Trophoblast cell (in vitro differentiated cells and primary cell): ENCODE data around the gene PHLDB3.
A peak's percentile ranks its signal among the peaks of the same experiment; 100 is the strongest.

ENCODE experiments used
- DNase-seq, 2 donors: peaks; one replicate each; pipeline ENCODE4 v3.0.0-alpha.2; 2016
- H2AFZ ChIP-seq: 2 replicates; pipeline ENCODE4 v1.6.1; 2013; ENCODE audit warnings: low read length, moderate library complexity, mild to moderate bottlenecking; ENCODE audit not compliant: insufficient read depth, poor library complexity
- H2AK5ac ChIP-seq: 2 replicates; pipeline ENCODE4 v1.6.1; 2013; ENCODE audit warnings: mild to moderate bottlenecking, low read length
- H2BK120ac ChIP-seq: 2 replicates; pipeline ENCODE4 v1.6.1; 2013; ENCODE audit warnings: low read length, mild to moderate bottlenecking, moderate library complexity; ENCODE audit not compliant: insufficient read depth, poor library complexity
- H2BK12ac ChIP-seq: 2 replicates; pipeline ENCODE4 v1.6.1; 2013; ENCODE audit warnings: mild to moderate bottlenecking, low read length, moderate library complexity
- H2BK5ac ChIP-seq: 2 replicates; pipeline ENCODE4 v1.6.1; 2013; ENCODE audit warnings: low read length, low read depth, moderate library complexity, mild to moderate bottlenecking; ENCODE audit not compliant: poor library complexity
- H3K14ac ChIP-seq: 2 replicates; pipeline ENCODE4 v1.6.1; 2013; ENCODE audit warnings: mild to moderate bottlenecking, low read length
- H3K18ac ChIP-seq: 2 replicates; pipeline ENCODE4 v1.6.1; 2013; ENCODE audit warnings: mild to moderate bottlenecking, low read length
- H3K23ac ChIP-seq: 2 replicates; pipeline ENCODE4 v1.6.1; 2013; ENCODE audit warnings: low read length
- H3K27ac ChIP-seq: 2 replicates; pipeline ENCODE4 v1.5.1; 2013; ENCODE audit warnings: low read depth, mild to moderate bottlenecking, inconsistent platforms, low read length, moderate library complexity
- H3K27me3 ChIP-seq: 2 replicates; pipeline ENCODE4 v1.6.1; 2013; ENCODE audit warnings: inconsistent platforms, mild to moderate bottlenecking, low read length, moderate library complexity; ENCODE audit not compliant: insufficient read depth
- H3K36me3 ChIP-seq, 2 experiments: 1 replicate in 1 of 2; 2 replicates in 1 of 2; pipeline ENCODE4 v1.6.1; 2013; ENCODE audit warnings: low read length in 2 of 2, mild to moderate bottlenecking in 2 of 2, moderate library complexity in 1 of 2; ENCODE audit not compliant: insufficient read depth in 2 of 2, control insufficient read depth in 1 of 2
- H3K4ac ChIP-seq: 2 replicates; pipeline ENCODE4 v1.6.1; 2013; ENCODE audit warnings: low read depth, mild to moderate bottlenecking, low read length, moderate library complexity
- H3K4me1 ChIP-seq, 2 experiments: 1 replicate in 1 of 2; 2 replicates in 1 of 2; pipeline ENCODE4 v1.6.1; 2013; ENCODE audit warnings: low read length in 2 of 2, mild to moderate bottlenecking in 2 of 2, moderate library complexity in 1 of 2; ENCODE audit not compliant: insufficient read depth in 2 of 2, control insufficient read depth in 1 of 2
- H3K4me2 ChIP-seq: 2 replicates; pipeline ENCODE4 v1.6.1; 2013; ENCODE audit warnings: inconsistent platforms, mild to moderate bottlenecking, low read length, moderate library complexity
- H3K4me3 ChIP-seq: 2 replicates; pipeline ENCODE4 v1.5.1; 2013; ENCODE audit warnings: mild to moderate bottlenecking, low read depth, low read length, inconsistent platforms
- H3K79me1 ChIP-seq: one replicate; pipeline ENCODE4 v1.6.1; 2013; ENCODE audit warnings: low read length
- H3K79me2 ChIP-seq: 2 replicates; pipeline ENCODE4 v1.6.1; 2013; ENCODE audit warnings: low read length, mild to moderate bottlenecking; ENCODE audit not compliant: control insufficient read depth, insufficient read depth, poor library complexity
- H3K9ac ChIP-seq: 2 replicates; pipeline ENCODE4 v1.6.1; 2013; ENCODE audit warnings: mild to moderate bottlenecking, low read length
- H3K9me3 ChIP-seq: 2 replicates; pipeline ENCODE4 v1.6.1; 2013; ENCODE audit warnings: low read depth, mild to moderate bottlenecking, control low read depth, inconsistent platforms, low read length; ENCODE audit not compliant: insufficient read depth
- H4K12ac ChIP-seq: 2 replicates; pipeline ENCODE4 v1.6.1; 2013; ENCODE audit warnings: low read depth, mild to moderate bottlenecking, low read length, moderate library complexity
- H4K8ac ChIP-seq: 2 replicates; pipeline ENCODE4 v1.6.1; 2013; ENCODE audit warnings: low read depth, mild to moderate bottlenecking, low read length, moderate library complexity
- H4K91ac ChIP-seq: one replicate; pipeline ENCODE4 v1.6.1; 2013; ENCODE audit warnings: low read depth, mild to moderate bottlenecking, low read length, moderate library complexity
- WGBS: extraction: QIAGEN DNeasy Blood & Tissue Kit; methylation state at CpG from one replicate; pipeline ENCODE4 v1.1.7; 2013; ENCODE audit warnings: missing lambda C conversion rate; ENCODE audit not compliant: insufficient read length, insufficient coverage; ENCODE audit errors: extremely low coverage; 5-methylcytosine and 5-hydroxymethylcytosine counted together

PHLDB3 gene

DNA sequence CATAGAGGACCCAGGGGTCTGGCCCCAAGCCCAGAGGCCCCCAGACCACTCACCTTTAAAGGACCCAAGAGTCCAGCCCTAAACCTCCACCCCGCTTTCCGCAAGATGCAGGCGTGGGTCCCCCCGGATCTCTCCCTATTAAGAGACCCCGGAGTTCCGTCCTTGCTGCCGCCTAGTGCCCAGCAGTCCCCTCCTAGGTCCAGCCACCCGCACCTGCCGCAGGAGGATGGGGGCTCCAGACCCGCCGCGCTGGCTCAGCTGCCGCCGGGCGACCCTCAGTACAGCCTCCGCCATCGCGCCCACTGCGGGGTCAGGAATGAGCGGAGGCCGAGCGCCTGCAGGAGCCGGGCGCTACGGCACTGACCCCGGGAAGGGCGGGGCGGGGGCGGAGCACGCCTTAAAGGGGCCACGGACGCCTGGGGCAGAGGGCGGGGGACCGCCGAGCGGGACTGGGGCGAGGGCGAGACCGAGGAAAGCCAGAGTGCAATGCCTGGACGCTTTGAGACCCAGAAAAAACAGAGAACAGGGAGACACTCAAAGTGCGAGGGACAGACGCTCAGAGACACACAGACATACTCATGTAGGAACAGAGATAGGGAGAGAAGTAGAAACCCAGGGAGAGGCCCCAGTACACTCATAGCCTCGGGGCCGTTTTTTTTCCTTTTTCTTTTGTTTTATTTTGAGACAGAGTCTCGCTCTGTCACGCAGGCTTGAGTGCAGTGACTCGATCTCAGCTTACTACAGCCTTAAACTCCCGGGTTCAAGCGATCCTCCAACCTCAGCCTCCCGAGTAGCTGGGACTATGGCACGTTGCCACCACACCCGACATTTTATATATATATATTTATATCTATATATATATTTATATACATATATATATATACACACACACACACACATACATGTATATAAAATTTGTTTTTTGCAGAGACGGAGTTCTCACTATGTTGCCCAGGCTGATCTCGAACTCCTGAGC lies 22.6 kb upstream of the PHLDB3 start, which contains the start of gene ETHE1:
Gene ETHE1, minus strand, starts transcription at position 318 of the 976 bp plus-strand sequence. Its CDS starts 24 bp downstream, at position 294.
- H3K9me3 ChIP-seq = no peaks in the 10 kb centered on the region
- no CpG with 5 or more reads among the region's 54 CpGs for WGBS
- H3K23ac ChIP-seq = no peak within 1 kb of the TSS
- H3K14ac ChIP-seq = peak within 1 kb of the TSS; percentile 83
- H3K4me2 ChIP-seq = peak within 1 kb of the TSS; percentile 84
- H4K8ac ChIP-seq = peak within 1 kb of the TSS; percentile 80
- no peaks in the 10 kb centered on the region for H3K27me3 ChIP-seq
- H3K79me1 ChIP-seq = peaks cover 5% of the 10 kb centered on the region
- no peak within 1 kb of the TSS for H2BK12ac ChIP-seq
- H3K4me1 ChIP-seq = peaks cover 16 to 19% of the 10 kb centered on the region in 2 experiments
- peak within 1 kb of the TSS; percentile 85 for H2AFZ ChIP-seq
- peak within 1 kb of the TSS; percentile 56 for H2BK120ac ChIP-seq
- H3K79me2 ChIP-seq = peaks cover 2% of the 10 kb centered on the region
- H4K91ac ChIP-seq = peak within 1 kb of the TSS; percentile 50
- H3K4ac ChIP-seq = no peak within 1 kb of the TSS
- H3K4me3 ChIP-seq = peak within 1 kb of the TSS; percentile 81
- no peak within 1 kb of the TSS for H3K27ac ChIP-seq
- H3K9ac ChIP-seq = peak within 1 kb of the TSS; percentile 75
- peak within 1 kb of the TSS; percentile 90 for H3K18ac ChIP-seq
- no peak within 1 kb of the TSS for H2BK5ac ChIP-seq
- H3K36me3 ChIP-seq = no peaks in the 10 kb centered on the region
- peak; percentile 53 to 70 for DNase-seq
- peak within 1 kb of the TSS; percentile 91 for H2AK5ac ChIP-seq
- H4K12ac ChIP-seq = peak within 1 kb of the TSS; percentile 89

DNA sequence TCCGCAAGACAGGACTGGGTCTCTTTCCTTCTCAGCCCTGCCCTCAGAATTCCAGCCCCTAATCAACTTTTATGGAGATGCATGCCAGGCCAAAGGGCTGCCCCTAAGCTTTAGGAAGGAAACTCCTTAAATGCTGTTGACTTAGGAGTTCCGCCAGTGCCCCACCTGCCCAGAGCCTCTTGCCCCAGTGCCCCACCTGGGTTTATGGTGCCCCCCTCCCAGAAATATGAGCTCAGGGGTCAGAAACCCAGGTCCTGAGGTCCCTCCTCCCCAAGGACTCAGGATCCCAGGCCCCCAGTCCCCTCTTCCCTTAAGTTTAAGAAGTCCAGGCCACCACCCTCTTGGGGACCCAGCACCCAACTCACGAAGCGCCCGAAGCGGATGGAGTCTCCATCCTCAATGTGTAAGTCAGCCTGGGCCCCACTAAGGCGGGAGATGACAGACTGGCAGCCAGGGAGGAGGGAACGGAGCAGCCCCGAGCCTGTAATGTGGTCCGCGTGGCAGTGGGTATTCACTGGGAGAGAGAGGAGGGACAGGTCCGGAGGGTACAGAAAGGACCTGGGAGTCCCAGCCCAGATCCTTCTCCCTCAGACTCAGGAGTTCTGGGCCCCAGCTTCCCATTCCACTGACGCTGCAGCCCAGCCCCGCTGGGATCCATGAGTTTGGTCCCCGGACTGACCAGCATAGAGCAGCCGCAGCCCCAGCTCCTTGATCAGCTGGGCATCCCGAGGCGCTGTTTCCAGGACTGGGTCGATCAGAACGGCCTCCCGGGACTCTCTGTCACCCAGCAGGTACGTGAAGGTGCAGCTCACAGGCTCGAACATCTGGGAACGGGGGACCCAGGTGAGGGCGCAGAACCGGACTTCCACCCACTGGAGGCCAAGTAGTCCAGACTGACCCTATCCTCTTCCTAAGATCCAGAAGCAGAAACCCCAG lies 21.6 kb upstream of the PHLDB3 start:
- Histone ChIP-seq H3K4me3 (peak overlapping the region; percentile 81), H3K36me3 (no peaks in the 10 kb centered on the region), H3K14ac (peak overlapping the region; percentile 1), H4K12ac (no peak overlapping the region), H2BK12ac (peak overlapping the region; percentile 8), H3K9me3 (no peaks in the 10 kb centered on the region), H3K23ac (no peak overlapping the region), H3K79me2 (peaks cover 2% of the 10 kb centered on the region), H4K91ac (no peak overlapping the region), H2AFZ (no peak overlapping the region), H4K8ac (peak overlapping the region; percentile 3), H3K4me1 (peaks cover 16 to 19% of the 10 kb centered on the region in 2 experiments), H2BK120ac (no peak overlapping the region), H3K4ac (no peak overlapping the region), H3K4me2 (peak overlapping the region; percentile 84), H3K27me3 (no peaks in the 10 kb centered on the region), H2AK5ac (peak overlapping the region; percentile 15), H3K18ac (peak overlapping the region; percentile 38), H3K9ac (no peak overlapping the region), H3K27ac (no peak overlapping the region), H2BK5ac (no peak overlapping the region), H3K79me1 (peaks cover 5% of the 10 kb centered on the region)
- WGBS = no CpG with 5 or more reads among the region's 26 CpGs
- peak; percentile 46 to 48 for DNase-seq

DNA sequence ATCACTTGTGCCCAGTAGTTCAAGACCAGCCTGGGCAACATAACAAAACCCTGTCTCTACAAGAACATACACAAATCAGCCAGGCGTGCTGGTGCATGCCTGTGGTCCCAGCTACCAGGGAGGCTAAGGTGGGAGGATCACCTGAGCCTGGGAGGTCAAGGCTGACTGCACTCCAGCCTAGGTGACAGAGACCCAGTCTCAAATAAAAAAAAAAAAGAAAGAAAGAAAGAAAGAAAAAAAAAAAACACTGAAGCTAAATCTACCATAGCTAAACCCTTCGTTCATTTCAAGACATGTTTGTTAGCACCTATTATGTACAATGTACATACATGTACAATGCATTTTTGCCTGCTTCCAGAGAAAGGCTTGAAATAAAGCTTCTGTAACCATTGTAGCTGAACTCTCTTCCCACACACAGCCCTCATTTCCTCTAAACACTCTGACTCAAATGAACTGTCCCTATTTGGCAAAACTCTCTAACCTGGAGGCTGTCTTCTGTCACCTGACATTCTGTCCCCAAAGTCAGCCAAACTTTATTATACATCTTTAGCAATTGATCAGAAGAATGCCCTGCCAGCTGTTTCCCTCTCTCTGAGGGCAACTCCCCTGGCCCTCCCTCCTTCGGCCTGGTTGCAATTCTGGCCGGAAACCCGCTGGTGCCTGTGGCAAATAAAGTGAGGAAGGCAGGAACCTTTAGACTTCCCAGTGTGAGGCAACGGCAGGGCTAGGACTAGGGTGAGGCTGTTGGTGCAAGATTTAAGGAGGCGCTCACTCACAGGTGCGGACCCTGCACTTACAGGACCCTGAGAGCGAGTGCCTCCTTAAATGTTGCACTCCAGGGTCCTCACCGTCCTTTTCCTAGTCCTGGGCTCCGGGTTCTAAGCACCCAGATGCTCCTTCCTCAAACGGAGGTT lies 20.6 kb upstream of the PHLDB3 start:
- no peak overlapping the region for H3K4ac ChIP-seq
- H3K18ac ChIP-seq = no peak overlapping the region
- peaks cover 5% of the 10 kb centered on the region for H3K79me1 ChIP-seq
- H3K9me3 ChIP-seq = no peaks in the 10 kb centered on the region
- H2AFZ ChIP-seq = no peak overlapping the region
- no peak overlapping the region for H4K8ac ChIP-seq
- H3K27me3 ChIP-seq = no peaks in the 10 kb centered on the region
- H2BK5ac ChIP-seq = no peak overlapping the region
- no peak overlapping the region for H4K12ac ChIP-seq
- no CpG with 5 or more reads among the region's 12 CpGs for WGBS
- no peak overlapping the region for H3K9ac ChIP-seq
- no peak overlapping the region for H2BK12ac ChIP-seq
- H3K23ac ChIP-seq = no peak overlapping the region
- H3K79me2 ChIP-seq = peaks cover 2% of the 10 kb centered on the region
- H3K14ac ChIP-seq = no peak overlapping the region
- no peak overlapping the region for H4K91ac ChIP-seq
- H3K27ac ChIP-seq = no peak overlapping the region
- no peak overlapping the region for H3K4me3 ChIP-seq
- peak; percentile 62 to 70 for DNase-seq
- H3K36me3 ChIP-seq = no peaks in the 10 kb centered on the region
- peak overlapping the region; percentile 84 for H3K4me2 ChIP-seq
- peaks cover 16 to 19% of the 10 kb centered on the region in 2 experiments for H3K4me1 ChIP-seq
- H2BK120ac ChIP-seq = no peak overlapping the region
- no peak overlapping the region for H2AK5ac ChIP-seq
